ENCODE data around the gene STARD5. TPM values are rescaled to one million over a fixed set of nuclear protein-coding genes. Genes with fewer than 3 reads are reported as not detected.

STARD5 gene
- total RNA-seq, 1 donor from 2014 or later: 5.8 TPM

- H3K9me3 Mint-ChIP-seq: no peaks in the 10 kb centered on the region
- no peak overlapping the region for H3K27ac Mint-ChIP-seq
- peaks cover 6% of the 10 kb centered on the region for H3K4me1 Mint-ChIP-seq
- DNase-seq (ENCODE audit: low spot score in 2 of 2, unreplicated experiment in 2 of 2): no peak
- H3K36me3 Mint-ChIP-seq: no peaks in the 10 kb centered on the region
- H3K4me3 Mint-ChIP-seq: no peak overlapping the region
- H3K27me3 Mint-ChIP-seq (ENCODE audit: low read depth): peaks cover 32% of the 10 kb centered on the region
- no peak for TF ChIP-seq CTCF (IDR thresholded peaks at IDR 0.05; ENCODE audit: unreplicated experiment)
Observed at GRCh38 chr15:81295486-81296121, 28.3 kb downstream of the STARD5 start.

- DNase-seq (ENCODE audit: low spot score in 2 of 2, unreplicated experiment in 2 of 2): no peak
- Mint-ChIP-seq H3K27me3 (ENCODE audit: low read depth) (peaks cover 35% of the 10 kb centered on the region), H3K27ac (no peak overlapping the region)
Observed at GRCh38 chr15:81294516-81294880, 29.4 kb downstream of the STARD5 start.

GRCh38 chr15:81293728-81294515, 30.0 kb downstream of the STARD5 start:
- H3K36me3 Mint-ChIP-seq: no peaks in the 10 kb centered on the region
- no peak overlapping the region for H3K4me3 Mint-ChIP-seq
- no peak overlapping the region for H3K27ac Mint-ChIP-seq
- no peaks in the 10 kb centered on the region for H3K9me3 Mint-ChIP-seq
- DNase-seq (ENCODE audit: low spot score in 2 of 2, unreplicated experiment in 2 of 2): no peak
- no peak for TF ChIP-seq CTCF (IDR thresholded peaks at IDR 0.05; ENCODE audit: unreplicated experiment)
- H3K4me1 Mint-ChIP-seq: peaks cover 6% of the 10 kb centered on the region
- H3K27me3 Mint-ChIP-seq (ENCODE audit: low read depth): peaks cover 37% of the 10 kb centered on the region

More at GRCh38 chr15:81294516-81294880, 29.4 kb downstream of the STARD5 start:
- peaks cover 6% of the 10 kb centered on the region for H3K4me1 Mint-ChIP-seq
- H3K9me3 Mint-ChIP-seq: no peaks in the 10 kb centered on the region
- no peak for TF ChIP-seq CTCF (IDR thresholded peaks at IDR 0.05; ENCODE audit: unreplicated experiment)
- H3K36me3 Mint-ChIP-seq: no peaks in the 10 kb centered on the region
- no peak overlapping the region for H3K4me3 Mint-ChIP-seq

GRCh38 chr15:81292523-81293001, 31.4 kb downstream of the STARD5 start:
- Mint-ChIP-seq H3K27me3 (ENCODE audit: low read depth) (peaks cover 37% of the 10 kb centered on the region), H3K9me3 (no peaks in the 10 kb centered on the region), H3K36me3 (no peaks in the 10 kb centered on the region), H3K27ac (no peak overlapping the region), H3K4me1 (peaks cover 6% of the 10 kb centered on the region), H3K4me3 (no peak overlapping the region)
- no peak for DNase-seq (ENCODE audit: low spot score in 2 of 2, unreplicated experiment in 2 of 2)
- no peak for TF ChIP-seq CTCF (IDR thresholded peaks at IDR 0.05; ENCODE audit: unreplicated experiment)

DNA sequence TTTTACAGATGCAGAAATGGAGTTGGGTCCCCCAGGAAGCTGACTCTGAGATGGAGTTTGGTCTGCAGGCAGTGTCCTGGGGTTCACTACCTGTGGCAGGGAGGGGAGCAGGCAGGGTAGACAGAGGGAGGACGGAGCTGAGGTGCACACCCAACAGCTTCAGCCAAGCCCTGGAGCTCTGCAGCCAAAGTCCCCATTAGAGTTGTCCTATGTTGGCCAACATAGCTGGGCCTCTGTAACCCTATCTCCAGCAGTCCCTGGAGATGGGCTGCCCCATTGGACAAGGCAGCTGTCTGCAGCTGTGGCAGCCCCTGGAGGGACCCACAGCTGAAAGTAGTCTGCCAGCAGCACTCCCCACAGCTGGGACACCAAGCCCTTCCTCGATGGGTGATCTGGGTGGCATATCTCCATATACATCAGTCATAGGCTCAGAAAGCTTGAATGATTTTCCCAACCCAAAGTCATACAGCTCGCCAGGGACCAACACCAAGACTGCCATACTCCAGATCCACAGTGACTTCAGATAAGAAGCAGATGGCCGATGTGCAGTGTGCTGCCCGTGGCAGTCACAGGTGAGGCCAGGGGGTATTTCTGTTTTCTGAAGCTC, 31.9 kb downstream of the STARD5 start:
- Mint-ChIP-seq H3K36me3 (no peaks in the 10 kb centered on the region), H3K4me3 (no peak overlapping the region), H3K27ac (no peak overlapping the region), H3K4me1 (peaks cover 6% of the 10 kb centered on the region), H3K27me3 (ENCODE audit: low read depth) (peaks cover 34% of the 10 kb centered on the region), H3K9me3 (no peaks in the 10 kb centered on the region)
- DNase-seq (ENCODE audit: low spot score in 2 of 2, unreplicated experiment in 2 of 2): no peak
- no peak for TF ChIP-seq CTCF (IDR thresholded peaks at IDR 0.05; ENCODE audit: unreplicated experiment)

All from mesothelial cell of epicardium (in vitro differentiated cells).